Central memory CD4-positive, alpha-beta T cell (primary cell): ENCODE data around the gene GJA5.

ENCODE experiments used
- DNase-seq: peaks from one replicate; pipeline ENCODE4 v3.0.0; 2022
- total RNA-seq, 3 experiments: gene quantifications; one replicate each; lab custom pipeline; 2026; lab: John Stamatoyannopoulos, UW

The GJA5 gene
- 0 reads per million in 3 experiments for total RNA-seq

DNA sequence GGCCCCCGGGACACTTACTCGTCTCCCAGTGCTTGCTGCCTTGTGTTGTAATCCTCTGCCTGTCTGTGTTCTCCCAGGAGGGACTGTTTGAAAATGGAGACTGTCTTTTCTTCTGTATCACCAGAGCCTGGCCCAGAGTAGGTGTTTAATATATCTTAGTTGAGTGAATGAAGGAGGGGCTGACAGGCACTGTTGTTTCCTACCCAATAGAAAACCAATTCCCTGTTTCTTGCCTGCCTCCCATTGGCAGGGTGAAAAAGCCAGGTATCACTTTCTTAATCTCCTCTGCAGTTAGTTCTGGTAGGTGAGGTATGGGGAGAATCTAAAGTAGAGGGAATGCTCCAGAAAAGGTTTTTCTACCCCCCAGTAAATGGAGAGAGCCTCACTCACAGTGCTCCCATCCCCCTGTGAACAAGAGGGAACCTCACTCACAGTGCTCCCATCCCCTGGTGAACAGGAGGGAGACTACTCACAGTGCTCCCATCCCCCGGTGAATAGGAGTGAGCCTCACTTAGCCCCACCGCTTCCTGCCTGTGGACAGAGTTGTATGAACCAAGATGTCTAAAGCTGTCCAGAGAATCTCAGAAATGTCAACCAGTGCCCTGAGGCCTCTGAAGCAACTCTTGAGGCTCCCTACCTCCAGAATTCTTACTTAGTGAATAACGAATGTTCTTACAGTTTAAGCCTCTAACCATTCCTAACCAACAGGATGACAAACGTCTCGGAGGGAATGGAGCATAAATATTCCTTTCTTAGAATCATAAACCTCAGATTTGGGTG is at the start of gene GJA5:
Gene GJA5, minus strand, starts transcription at position 122 of the 780 bp plus-strand sequence. CDS start 1,364 bp downstream, outside the sequence.
- no peak for DNase-seq

DNA sequence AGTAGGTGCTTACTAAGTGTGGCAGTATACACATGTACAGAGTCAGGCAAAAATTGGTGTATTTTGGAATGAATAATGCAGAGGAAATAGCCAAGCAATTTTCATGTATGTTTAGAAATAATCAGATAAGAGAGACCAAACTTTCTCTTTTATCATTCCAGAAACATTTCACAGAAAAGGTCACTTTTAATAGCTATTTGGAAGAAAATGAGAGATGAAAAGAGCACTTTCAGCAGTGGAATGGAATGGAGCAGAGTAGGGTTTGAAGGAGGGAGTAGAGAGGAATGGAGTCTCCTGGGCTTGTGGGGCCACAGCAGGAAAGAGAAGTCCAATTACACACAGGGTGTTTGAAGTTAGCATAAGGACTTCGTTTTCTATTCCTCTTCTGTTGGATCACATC is 48.8 kb upstream of the GJA5 start:
- DNase-seq = no peak

DNA sequence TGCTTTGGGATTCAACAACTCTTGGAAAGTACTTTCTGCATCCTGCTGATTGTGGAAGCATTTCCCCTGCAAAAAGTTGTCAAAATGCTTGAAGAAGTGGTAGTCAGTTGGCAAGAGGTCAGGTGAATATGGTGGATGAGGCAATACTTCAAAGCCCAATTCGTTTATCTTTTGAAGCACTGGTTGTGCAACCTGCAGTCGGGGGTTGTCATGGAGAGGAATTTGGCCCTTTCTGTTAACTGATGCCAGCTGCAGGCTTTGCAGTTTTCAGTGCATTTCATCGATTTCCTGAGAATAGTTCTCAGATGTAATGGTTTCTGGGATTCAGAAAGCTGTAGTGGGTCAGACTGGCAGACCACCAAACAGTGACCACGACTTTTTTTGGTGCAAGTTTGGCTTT is 47.6 kb upstream of the GJA5 start:
- DNase-seq = no peak

DNA sequence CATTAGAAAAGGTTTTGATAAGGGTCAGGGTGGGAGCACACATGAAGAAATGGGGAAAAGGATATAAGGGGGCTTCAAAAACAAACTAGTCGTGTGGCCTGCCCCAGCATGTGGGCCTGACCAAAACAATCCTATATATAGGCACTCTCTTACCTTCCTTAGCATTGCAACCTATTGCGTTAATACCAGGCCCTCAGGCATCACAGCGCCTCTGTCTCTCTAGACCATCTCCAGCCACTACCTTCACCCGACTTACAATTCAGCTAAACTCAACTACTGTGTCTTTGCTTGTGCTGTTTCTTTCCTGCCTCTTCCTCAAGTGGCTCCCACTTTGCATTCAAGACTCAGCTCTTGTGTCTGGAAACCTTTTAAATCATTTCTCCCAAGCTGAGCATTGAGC is 47.0 kb upstream of the GJA5 start:
- DNase-seq = no peak

DNA sequence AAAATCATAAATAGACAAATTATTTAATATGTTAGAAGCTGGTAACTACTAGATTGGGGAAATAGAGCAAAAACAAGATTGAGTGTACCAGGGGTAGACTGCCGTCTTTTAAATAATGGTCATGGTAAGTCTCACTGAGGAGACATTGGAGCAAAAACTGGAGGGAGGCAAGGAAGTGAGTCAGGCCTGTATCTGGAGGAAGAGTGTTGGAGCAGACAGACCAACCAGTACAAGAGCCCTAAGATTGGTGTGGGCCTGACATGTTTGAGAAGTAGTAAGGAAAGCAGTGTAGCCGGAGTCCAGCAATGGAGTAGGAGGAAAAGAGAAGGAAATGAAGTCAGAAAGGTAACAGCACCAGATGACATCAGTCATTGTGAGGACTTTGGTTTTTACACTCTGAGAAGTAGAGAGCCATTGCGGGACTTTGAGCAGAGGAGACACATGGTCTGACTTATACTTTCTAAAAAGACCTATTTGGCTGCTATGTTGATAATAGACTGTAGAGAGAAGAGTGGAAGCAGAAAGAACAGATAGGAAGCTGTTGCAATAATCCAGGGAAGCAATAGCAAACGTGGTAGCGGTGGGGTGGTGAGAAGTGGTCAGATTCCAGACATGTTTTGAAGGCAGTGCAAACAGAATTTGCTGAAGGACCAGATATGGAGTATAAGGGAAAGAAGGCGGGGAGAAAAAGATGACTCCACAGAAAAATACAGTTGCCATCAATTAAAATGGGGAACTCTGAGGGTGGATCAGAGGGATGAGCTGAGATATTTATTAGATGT is 44.7 kb upstream of the GJA5 start:
- no peak for DNase-seq

DNA sequence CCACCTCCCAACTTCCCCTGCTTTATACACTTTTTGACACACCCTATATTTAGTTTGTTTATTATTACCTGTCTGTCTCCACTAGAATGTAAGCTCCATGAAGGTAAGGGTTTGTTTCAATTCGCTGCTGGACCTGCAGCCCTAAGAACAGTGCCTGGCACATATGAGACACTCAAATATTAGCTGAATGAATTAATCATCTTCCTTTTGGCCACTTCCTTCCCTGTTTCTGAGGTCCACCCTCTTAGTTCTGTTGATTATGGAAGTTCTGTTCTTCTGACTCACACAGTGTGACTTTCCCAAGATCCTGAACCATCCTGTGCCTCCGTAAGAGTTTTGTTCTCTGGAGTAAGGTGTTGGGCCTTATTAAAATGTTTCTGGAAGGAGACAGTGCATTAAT is 40.4 kb upstream of the GJA5 start:
- no peak for DNase-seq

DNA sequence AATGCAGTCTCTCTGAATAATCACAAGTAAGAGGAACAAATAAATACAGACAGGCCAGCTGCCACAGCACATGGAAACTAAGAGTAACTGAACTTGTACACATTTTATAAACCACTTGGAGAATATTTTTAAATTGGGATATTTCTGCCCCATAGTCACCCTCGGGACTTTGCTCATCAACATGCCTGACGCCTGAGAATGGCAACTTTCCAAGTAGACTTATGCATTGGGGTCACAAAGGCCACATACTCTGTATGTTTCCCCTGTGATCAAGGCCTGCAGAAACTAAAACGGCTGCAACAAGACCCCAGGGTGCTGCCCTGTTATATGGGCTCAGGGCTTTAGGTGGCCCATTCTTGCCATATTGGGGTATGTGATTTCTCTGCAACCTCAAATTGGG is 38.3 kb upstream of the GJA5 start:
- no peak for DNase-seq

DNA sequence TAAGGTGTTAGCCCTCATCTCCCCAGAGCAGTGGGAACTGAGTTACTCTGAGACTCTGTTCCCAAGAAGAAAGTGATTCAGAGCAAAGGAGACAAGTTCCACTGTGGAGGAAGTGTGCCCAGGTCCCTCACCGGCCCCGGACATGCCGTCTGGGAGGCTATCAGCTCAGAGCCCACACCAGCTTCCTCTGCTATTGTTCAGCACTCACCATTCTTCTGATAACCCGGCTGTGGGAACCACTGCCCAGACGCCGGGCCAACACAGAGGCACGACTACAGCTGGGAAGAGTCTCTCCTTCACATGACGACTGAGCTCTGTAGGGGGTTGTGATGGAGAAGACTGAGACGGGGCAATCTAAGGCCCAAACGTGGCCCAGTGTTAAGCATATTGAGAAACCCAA is 34.2 kb upstream of the GJA5 start:
- DNase-seq = no peak

DNA sequence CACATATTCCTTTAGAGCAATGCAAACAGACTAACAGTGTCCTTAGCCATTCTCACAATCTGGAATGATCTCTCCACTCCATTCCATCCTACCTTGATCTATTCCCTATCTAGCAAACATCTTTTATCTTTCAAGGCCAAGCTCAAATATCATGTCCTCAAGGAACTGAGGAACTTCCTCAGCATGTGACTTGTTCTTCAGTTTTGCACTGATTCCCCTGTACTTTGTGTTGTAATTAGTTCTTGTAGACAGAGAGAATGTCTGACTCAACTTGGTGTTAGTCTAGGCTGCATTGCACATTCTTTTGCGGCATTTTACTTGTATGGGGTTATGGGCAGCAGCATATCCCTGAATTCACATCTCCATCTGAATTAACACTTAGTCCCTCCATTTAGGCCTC is 31.5 kb upstream of the GJA5 start:
- DNase-seq = no peak

DNA sequence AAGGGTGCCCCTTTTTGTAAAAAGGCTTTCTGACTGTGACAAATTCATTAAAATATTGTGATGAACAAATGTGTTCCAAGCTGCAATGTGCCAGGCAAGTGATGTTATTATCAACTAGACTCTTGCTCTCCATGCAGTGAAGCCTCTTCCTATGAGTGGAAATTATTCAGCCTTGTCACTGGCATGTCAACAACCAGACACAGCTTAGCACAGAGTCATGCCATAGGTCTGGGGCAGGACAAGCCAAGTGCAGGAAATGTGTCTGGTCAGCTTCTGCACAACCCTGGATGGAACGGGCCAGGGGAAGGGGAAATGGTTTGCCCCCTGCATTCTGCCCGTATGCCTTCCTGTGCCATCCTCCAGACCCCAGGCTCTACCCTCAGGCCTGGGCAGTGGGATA is 27.4 kb upstream of the GJA5 start:
- DNase-seq = no peak

DNA sequence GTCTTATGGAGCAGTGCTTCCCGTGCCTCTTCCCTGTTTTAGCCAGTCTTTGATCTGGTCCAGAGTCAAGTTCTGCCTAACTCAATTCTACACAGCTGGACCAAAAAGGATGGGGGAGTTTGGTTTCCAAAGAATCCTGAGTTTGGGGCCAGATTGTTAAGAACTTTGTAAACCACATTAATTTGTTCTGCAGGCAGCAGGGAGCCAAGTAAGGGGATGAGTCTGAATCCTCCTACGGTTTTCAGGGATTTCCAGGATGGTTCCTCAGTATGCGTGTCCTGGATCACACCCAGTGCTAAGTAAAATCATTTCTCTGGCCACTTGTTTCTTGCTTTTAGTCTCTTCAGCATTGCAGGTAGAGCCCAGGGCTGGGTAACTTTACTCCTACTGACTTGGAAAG is 26.1 kb upstream of the GJA5 start:
- no peak for DNase-seq

DNA sequence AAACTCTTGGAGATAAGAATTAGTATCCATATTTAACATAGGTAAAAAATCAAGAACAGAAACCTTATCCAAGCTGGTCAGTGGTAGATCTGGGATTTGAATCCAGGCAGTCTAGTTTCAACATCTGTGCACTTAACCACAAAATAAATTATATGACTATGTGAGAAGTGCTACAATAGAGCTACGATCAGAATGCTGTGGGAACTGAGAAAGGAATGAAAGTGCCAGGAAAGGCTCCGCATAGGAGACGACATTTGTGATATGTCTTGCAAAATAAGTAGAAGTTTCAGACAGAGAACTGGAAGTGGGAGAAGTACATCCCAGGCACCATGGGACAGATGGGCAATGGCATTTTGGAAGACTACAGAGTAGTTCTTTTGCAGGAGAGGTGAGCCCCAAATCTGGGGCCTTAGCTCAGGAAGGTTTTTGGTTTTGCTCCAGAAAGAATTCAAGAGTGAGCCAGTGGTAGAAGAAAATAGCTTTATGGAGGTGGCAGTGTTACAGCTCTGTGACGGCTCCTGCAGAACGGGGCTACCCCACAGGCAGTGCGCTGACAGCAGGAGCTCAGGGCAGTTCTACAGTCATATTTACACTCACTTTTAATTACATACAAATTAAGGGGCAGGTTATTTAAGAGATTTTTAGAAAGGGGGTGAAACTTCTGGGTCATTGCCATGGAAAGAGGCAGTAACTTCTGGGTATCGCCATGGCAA is 25.5 kb upstream of the GJA5 start:
- DNase-seq = no peak

DNA sequence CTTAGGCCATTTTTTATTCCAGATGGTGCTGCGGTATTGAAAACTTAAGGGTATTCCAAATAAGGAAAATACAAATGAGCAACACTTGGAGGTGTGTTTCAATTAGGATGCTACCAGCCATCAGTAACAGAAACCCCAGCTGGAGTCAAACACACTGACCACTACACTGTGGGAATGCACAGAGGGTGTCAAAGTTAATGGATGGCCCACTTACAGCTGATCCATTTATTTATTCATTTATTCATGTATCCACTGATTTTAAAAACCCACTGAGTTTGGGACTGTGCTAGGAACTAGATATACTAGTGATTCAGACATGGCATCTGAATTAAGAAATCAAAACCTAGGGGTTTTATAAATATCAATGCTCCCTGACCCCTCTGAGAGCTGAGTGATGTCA is 24.5 kb upstream of the GJA5 start:
- no peak for DNase-seq

DNA sequence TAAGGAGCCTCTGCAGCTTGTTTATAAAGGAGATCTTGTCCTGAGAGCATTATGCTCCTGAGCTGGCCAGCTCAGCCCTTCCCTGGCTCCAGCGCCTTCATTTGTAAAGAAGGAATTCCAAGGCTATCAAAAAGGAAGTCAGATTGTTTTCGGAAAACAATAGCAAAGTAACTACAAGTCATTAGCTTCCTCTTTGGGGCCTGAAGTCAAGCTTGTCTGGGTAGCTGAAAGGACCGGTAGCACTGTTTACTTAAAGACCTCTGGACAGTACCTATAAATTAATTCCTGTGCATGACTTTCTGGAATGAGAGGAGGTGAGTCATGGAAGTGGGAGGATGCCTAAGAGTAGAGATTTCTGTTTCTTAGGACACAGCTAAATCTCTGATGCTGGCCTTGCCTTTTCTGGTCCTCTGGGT is 20.7 kb upstream of the GJA5 start:
- no peak for DNase-seq

DNA sequence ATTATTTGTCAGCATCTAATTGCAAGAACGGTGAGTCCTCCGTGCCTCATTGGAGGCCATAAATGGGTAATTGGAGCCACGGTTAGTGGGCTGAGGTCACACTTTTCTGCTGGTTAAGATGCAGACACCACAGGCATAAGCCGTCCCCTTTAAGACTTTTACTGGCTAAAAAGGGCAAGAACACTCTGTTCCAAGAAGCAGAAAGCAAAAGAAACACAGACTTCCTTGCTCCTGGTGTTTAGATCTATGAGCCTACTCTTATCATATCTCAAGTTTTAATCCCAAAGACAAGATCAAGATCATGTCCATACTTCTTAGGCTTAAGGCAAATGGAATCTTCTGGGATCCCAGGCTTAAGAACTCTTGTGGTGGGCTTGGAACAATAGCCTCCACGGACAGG is 17.3 kb upstream of the GJA5 start:
- no peak for DNase-seq

DNA sequence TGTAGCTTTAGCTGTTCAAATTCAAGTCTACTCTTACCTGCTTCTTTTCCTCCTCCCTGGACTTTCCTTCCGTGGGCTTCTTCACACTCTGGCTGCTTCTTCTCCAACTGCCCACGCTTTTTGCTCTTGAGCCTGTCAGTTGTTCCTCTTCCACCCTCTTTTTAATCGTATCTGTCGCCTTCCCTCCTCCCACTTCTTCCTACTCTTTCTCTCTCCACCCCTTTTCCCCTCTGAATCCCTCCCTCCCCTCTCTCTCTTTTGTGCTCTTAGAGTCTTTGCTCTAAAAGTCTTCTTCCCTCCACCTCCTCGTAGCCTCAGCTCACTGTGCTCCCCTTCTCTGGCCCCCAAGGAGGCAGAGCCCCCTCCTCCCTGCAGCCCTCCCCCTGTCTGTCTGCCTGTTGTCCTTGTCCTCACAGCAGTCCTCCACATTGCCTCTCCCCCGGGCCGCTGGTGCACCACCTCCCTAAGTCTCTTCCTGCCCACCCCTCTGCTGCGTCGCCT is 12.9 kb upstream of the GJA5 start:
- DNase-seq = no peak

DNA sequence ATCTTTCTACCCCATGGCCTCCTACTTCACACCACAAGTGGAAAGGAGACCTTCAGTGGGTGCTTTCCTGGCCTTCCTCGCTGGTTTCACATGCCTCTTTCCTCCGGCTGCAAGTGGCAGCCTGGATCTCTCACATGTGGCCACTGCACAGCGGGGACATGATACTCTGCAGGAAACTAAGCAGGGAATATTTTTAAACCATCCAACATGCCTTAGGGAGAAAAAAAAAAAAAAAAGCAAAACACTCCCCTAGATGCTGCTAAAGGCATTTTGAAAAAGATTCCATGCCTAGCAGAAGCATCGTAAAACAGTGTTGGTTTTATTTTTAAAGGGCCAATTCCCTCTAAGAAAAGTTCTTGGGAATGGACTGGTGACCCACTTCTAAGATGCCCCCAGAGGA is 12.2 kb upstream of the GJA5 start:
- no peak for DNase-seq

DNA sequence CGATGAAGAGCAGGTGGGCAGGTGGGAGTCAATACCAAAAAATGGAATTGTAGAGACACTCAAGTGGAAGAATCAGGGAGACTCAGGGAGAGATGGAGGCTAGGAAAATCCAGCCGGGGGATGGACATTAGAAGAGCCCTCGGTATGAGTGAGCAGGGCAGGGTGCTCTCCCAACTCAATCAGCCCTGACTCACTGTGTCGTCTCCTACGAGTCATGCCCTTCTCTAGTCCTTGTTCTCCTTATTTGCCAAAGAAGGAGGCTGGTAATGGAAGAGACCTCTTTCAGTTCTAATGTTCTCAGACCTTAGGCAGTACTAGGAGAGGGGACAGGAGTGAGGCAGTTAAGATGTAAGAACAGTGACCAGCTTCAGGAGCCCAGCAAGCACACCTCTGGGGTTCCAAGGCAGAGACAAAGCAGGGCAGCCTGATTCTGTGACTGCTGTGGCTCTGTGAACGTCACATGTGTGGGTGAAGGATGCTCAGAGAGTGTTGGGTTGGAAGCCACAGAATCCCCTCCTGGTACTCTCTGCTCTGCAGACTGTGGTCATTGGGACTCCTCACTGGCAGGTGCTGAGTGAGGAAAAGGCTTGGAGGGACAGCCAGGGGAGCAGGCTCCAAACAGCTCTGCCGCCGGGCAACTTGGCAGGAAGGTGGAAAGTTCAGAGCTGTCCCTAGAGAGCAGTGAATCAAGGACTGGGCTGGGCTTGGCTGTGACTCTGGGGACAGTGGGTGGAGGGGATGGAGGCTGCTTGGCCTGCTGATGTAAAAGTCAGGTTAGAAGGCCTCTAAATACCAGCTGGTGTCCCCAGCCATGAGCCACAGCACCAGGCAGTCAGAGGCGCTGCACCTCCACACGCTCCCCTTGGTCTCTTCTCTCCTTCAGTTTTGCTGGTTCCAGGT is 11.1 kb upstream of the GJA5 start:
- DNase-seq = no peak

DNA sequence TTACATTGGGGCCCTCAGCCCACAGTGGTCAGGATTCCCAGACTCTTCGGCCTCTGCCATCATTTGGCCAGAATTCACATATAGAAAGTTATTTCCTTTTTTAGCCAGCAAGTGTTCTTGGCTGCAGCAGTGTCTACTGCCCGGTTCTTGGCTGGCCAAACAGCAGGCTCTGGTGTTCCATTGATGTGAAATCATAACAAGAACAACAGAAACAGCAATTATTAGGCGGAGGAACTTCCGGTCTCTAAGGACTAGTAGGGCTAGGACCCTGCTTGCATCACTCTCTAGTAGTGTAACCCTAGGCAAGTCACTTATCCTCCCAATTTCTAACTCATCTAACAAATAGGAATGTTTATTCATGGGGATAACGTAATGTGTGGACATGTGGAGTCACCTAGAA is 8.7 kb upstream of the GJA5 start:
- no peak for DNase-seq

DNA sequence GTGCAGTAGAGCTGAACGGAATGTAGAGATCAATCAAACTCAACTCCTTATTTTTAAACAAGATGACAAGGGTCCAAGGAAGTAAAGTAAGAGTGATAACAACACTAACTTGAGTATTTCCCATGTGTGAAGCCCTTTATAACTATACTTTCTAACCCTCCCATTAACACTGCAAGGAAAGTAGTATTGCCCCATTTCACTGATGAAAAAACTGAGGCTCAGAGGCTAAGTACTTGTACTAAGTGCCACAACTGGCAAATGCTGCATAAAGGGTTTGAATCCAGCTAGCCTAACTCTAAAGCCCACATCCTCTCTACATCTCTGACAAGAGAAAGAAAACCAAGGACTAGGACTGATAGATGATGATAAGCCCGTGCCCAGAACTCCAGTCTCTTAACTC is 8.2 kb upstream of the GJA5 start:
- no peak for DNase-seq

DNA sequence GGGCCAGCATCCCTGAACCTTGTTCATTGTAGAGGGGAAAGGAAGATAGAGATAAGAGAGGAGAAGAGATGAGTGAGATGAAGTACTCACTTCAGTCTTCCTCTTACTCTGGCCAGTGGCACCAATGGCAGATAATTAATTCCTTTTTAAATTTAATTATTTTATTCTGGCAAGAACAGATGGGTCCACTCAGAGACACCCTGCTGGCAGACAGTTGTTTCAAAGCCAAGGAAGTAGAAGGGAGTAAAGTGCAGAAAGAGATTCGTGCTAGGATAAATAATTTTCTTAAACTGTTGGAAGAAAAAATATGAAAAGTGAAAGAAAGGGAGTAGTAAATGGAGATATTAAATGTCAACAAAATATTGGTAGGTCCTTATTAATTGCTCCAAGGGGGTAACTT is 7.7 kb upstream of the GJA5 start:
- no peak for DNase-seq

DNA sequence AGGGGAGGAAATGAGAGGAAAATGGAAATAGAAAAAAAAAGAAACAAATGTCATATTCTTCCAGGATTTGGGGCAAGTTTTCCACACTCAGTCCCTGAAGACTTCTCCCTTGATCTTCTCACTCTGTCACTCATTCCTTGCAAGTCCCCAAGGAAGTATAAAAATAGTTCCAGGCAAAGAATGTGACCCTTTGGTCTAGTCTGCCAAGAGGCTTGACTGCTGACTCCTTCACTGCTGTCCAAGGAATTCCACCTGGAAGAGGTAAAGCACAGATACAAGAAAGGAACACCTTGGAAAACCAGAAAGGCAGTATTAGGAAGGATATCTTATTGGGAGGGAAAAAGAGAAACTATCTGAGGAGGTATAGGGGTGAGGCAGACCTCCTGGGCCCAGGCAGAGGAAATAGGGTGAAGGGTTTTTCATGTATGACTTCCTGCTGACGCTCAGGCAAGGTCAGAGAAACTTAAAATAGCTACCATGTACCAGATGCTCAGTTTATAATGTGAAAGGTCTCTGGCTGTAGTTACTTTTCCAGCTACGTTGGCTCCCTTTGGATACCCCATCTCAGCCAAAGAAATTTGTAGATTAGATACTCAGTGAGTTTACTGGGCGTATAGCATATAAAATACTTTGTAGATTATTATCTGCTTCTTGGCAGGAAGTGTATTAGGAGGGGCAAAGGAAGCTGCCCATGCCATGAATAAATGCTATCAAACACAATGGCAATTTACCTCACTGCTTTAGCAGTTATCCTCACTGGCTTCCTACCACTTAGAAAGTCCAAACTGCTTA is 2.0 kb upstream of the GJA5 start:
- peak; percentile 16 for DNase-seq
